HCT116 (cell line): ENCODE results near the gene SAMD4A. TPM values are rescaled to one million over a fixed set of nuclear protein-coding genes. Genes with fewer than 3 reads are reported as not detected.

ENCODE experiments used
- ATAC-seq: fragments of 200-7000 bp; cut with Tn5 transposase; 2 replicates; pipeline ENCODE4 v1.9.1; 2020; ENCODE audit warnings: mild to moderate bottlenecking, moderate library complexity
- BruUV-seq: library from RNA; stranded (reverse); fragments of 400-500 nt; replicated peaks from 2 replicates; lab custom pipeline; 2021; lab: Mats Ljungman, UMichigan
- CTCF ChIA-PET: fragments of 300-600 bp; sonication (Branson Sonifier 250); formaldehyde crosslinking; loops from one replicate; lab custom pipeline; 2021; ENCODE audit warnings: antibody characterized with exemption; lab: Charles Lee
- POLR2A ChIA-PET: fragments of 300-600, 350-600 bp; sonication (Branson Sonifier 250); formaldehyde crosslinking; loops from one replicate; lab custom pipeline; 2021; ENCODE audit warnings: antibody characterized with exemption; lab: Charles Lee
- RAD21 ChIA-PET, 2 experiments: fragments of 300-600 bp; sonication (Branson Sonifier 250); formaldehyde crosslinking; loops; one replicate each; lab custom pipeline; 2023; ENCODE audit warnings: low total read pairs in 2 of 2; ENCODE audit not compliant: uncharacterized antibody in 2 of 2, unreplicated experiment in 2 of 2, low non-redundant PET in 1 of 2; lab: Charles Lee
- DNase-seq: peaks from one replicate; pipeline ENCODE4 v3.0.0-alpha.2; 2010; ENCODE audit warnings: low read depth, low spot score
- H2AFZ ChIP-seq: fragments of 200-600 bp; shearing (Covaris generic), sonication (generic); 2 replicates; pipeline ENCODE4 v1.6.1; 2017; ENCODE audit warnings: low read depth, mixed run types, mixed read lengths, antibody characterized with exemption, low read length; ENCODE audit not compliant: poor library complexity, severe bottlenecking
- H3K27ac ChIP-seq: 2 replicates; pipeline ENCODE4 v1.5.1; 2012; ENCODE audit warnings: low read depth, low read length
- H3K27me3 ChIP-seq: fragments of 200-600 bp; sonication (generic); 2 replicates; pipeline ENCODE4 v1.6.1; 2016; ENCODE audit warnings: mixed run types, low read length, mixed read lengths; ENCODE audit not compliant: insufficient read depth
- H3K36me3 ChIP-seq, 2 experiments: fragments of 200-500 bp in 1 of 2; fragments of 200-600 bp in 1 of 2; sonication (Bioruptor generic) in 1 of 2; sonication (generic) in 1 of 2; 2 replicates each; pipeline versions ENCODE4 v1.5.1 to v1.6.1; 2014 to 2016; ENCODE audit warnings: low read length in 2 of 2, inconsistent platforms in 1 of 2, mixed read lengths in 1 of 2, mixed run types in 1 of 2; ENCODE audit not compliant: insufficient read depth in 2 of 2, control insufficient read depth in 1 of 2
- H3K4me1 ChIP-seq, 2 experiments: fragments of 200-600 bp in 1 of 2; sonication (generic) in 1 of 2; 2 replicates each; pipeline versions ENCODE4 v1.5.1 to v1.6.1; 2012 to 2017; ENCODE audit warnings: low read length in 2 of 2, inconsistent platforms in 1 of 2, mild to moderate bottlenecking in 1 of 2, mixed read lengths in 1 of 2, mixed run types in 1 of 2, moderate library complexity in 1 of 2; ENCODE audit not compliant: insufficient read depth in 2 of 2, control insufficient read depth in 1 of 2
- H3K4me2 ChIP-seq: fragments of 200-600 bp; sonication (generic); 2 replicates; pipeline ENCODE4 v1.6.1; 2017; ENCODE audit warnings: mixed run types, low read length, mixed read lengths
- H3K4me3 ChIP-seq, 2 experiments: fragments of 200-600 bp in 1 of 2; sonication (generic) in 1 of 2; replicated peaks in 1 of 2; 2 replicates each; pipeline ENCODE4 v1.5.1; 2011 to 2016; ENCODE audit warnings: low read length in 2 of 2, control low read depth in 1 of 2, low read depth in 1 of 2, mild to moderate bottlenecking in 1 of 2, mixed read lengths in 1 of 2, mixed run types in 1 of 2
- H3K79me2 ChIP-seq: fragments of 200-600 bp; sonication (generic); 2 replicates; pipeline ENCODE4 v1.6.1; 2017; ENCODE audit warnings: mild to moderate bottlenecking, mixed run types, low read length, moderate library complexity, mixed read lengths; ENCODE audit not compliant: insufficient read depth
- H3K9ac ChIP-seq: fragments of 200-600 bp; sonication (generic); 2 replicates; pipeline ENCODE4 v1.6.1; 2016; ENCODE audit warnings: low read length, mixed read lengths
- H3K9me2 ChIP-seq: fragments of 200-600 bp; sonication (generic), shearing (Covaris generic); 2 replicates; pipeline ENCODE4 v1.6.1; 2017; ENCODE audit warnings: mixed run types, mild to moderate bottlenecking, moderate library complexity; ENCODE audit not compliant: insufficient read depth
- H3K9me3 ChIP-seq, 2 experiments: fragments of 200-500 bp in 1 of 2; fragments of 200-600 bp in 1 of 2; sonication (Bioruptor generic) in 1 of 2; sonication (generic) in 1 of 2; 2 replicates each; pipeline ENCODE4 v1.6.1; 2014 to 2017; ENCODE audit warnings: low read length in 2 of 2, mixed read lengths in 2 of 2, inconsistent platforms in 1 of 2, low read depth in 1 of 2, mild to moderate bottlenecking in 1 of 2, mixed run types in 1 of 2, moderate library complexity in 1 of 2; ENCODE audit not compliant: control insufficient read depth in 1 of 2, insufficient read depth in 1 of 2
- H4K20me1 ChIP-seq: fragments of 200-600 bp; sonication (generic), shearing (Covaris generic); 2 replicates; pipeline ENCODE4 v1.6.1; 2017; ENCODE audit warnings: mixed run types, mild to moderate bottlenecking, moderate library complexity; ENCODE audit not compliant: insufficient read depth
- REST ChIP-seq: IDR thresholded peaks from 2 replicates; pipeline ENCODE4 v1.6.1; 2012; ENCODE audit warnings: low read depth
- ZNF274 ChIP-seq: fragments of 200-500 bp; sonication (Bioruptor generic); IDR thresholded peaks from 2 replicates; pipeline ENCODE4 v1.6.1; 2014; ENCODE audit warnings: mild to moderate bottlenecking, low read depth, low read length, inconsistent platforms
- intact Hi-C: fragments of 100-400 bp; cut with micrococcal nuclease; formaldehyde crosslinking; loops from 2 replicates; pipeline ENCODE4 v1.10.0; 2022
- total RNA-seq: library from RNA; stranded (reverse); gene quantifications from one replicate; pipeline ENCODE4 v1.2.1, GENCODE V29; 2021; ENCODE audit not compliant: unreplicated experiment
- TF ChIP-seq, protein P1 (sequence below), 3 experiments: fragments of 200-600 bp in 1 of 3; sonication (generic) in 1 of 3; IDR thresholded peaks in 2 of 3; conservative IDR thresholded peaks in 1 of 3; 2 replicates each; pipeline ENCODE4 v1.5.1; 2012 to 2017; ENCODE audit warnings: low read depth in 2 of 3, low read length in 2 of 3, antibody characterized with exemption in 1 of 3, borderline replicate concordance in 1 of 3, control low read depth in 1 of 3, mild to moderate bottlenecking in 1 of 3, mixed read lengths in 1 of 3, mixed run types in 1 of 3, moderate library complexity in 1 of 3; ENCODE audit not compliant: insufficient read depth in 1 of 3
- TF ChIP-seq, protein P2 (sequence below): IDR thresholded peaks from 2 replicates; pipeline ENCODE4 v1.6.1; 2012

Gene SAMD4A
- total RNA-seq, 1 experiment from 2014 or later: 9.0 TPM

- Histone ChIP-seq H3K36me3 (no peaks in the 10 kb centered on the region), H3K79me2 (no peaks in the 10 kb centered on the region), H2AFZ (no peak overlapping the region), H3K27me3 (no peaks in the 10 kb centered on the region), H3K27ac (no peak overlapping the region), H3K4me1 (peaks cover 0 to 5% of the 10 kb centered on the region in 2 experiments; a peak in 1 of 4 replicates), H4K20me1 (no peaks in the 10 kb centered on the region), H3K4me2 (no peak overlapping the region), H3K9ac (no peak overlapping the region), H3K9me2 (0 out of 2 replicates have a peak, but pooled peaks cover 4% of the 10 kb centered on the region), H3K4me3 (no peak overlapping the region), H3K9me3 (no peaks in the 10 kb centered on the region)
- RAD21 ChIA-PET: no interaction called here
- intact Hi-C loops: no loop called here
- TF ChIP-seq REST: no peak
- BruUV-seq: no TSS peak
- POLR2A ChIA-PET: no interaction called here
- CTCF ChIA-PET: no interaction called here
- DNase-seq (no peak), ATAC-seq (no peak)
These were observed 242.8 kb downstream of the SAMD4A start for GRCh38 chr14:54809767-54810166.

DNA sequence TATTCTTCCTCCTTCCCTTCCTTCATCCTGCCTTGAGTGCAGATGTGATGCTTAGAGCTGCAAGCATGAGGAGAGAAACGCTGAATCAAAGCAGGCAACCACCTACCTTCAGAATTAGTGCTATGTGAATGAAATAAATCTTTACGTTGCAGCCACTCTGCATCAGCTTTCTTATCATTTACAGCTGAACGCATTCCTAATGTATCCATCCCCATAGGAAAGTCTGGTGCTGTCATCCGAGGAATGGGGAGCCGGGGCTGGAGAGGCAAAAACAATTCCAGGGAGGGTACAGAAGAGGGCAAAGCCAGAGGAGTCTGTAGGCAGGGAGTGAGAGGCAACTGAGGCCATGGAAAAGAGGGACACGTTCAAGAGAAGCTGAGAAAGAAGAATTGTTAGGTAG, 245.7 kb downstream of the SAMD4A start:
- RAD21 ChIA-PET: no interaction called here
- Histone ChIP-seq H3K9ac (no peak overlapping the region), H4K20me1 (no peaks in the 10 kb centered on the region), H3K4me2 (no peak overlapping the region), H3K4me3 (no peak overlapping the region), H3K36me3 (no peaks in the 10 kb centered on the region), H3K27ac (no peak overlapping the region), H3K79me2 (no peaks in the 10 kb centered on the region), H3K27me3 (no peaks in the 10 kb centered on the region), H3K9me3 (no peaks in the 10 kb centered on the region), H3K9me2 (0 out of 2 replicates have a peak, but pooled peaks cover 4% of the 10 kb centered on the region)
- BruUV-seq: no TSS peak
- DNase-seq (no peak), ATAC-seq (no peak)
- CTCF ChIA-PET: interaction anchor here (1.7 kb wide), 1 partner anchor 9 kb away, joined by 5 read pairs; no protein-coding TSS in a partner anchor
- POLR2A ChIA-PET: no interaction called here
- TF ChIP-seq, protein P1, sequence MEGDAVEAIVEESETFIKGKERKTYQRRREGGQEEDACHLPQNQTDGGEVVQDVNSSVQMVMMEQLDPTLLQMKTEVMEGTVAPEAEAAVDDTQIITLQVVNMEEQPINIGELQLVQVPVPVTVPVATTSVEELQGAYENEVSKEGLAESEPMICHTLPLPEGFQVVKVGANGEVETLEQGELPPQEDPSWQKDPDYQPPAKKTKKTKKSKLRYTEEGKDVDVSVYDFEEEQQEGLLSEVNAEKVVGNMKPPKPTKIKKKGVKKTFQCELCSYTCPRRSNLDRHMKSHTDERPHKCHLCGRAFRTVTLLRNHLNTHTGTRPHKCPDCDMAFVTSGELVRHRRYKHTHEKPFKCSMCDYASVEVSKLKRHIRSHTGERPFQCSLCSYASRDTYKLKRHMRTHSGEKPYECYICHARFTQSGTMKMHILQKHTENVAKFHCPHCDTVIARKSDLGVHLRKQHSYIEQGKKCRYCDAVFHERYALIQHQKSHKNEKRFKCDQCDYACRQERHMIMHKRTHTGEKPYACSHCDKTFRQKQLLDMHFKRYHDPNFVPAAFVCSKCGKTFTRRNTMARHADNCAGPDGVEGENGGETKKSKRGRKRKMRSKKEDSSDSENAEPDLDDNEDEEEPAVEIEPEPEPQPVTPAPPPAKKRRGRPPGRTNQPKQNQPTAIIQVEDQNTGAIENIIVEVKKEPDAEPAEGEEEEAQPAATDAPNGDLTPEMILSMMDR (IDR thresholded peaks at IDR 0.05 in 2 of 3, conservative IDR thresholded peaks at IDR 0.05 in 1 of 3; ENCODE audit: borderline replicate concordance in 1 of 3, insufficient read depth in 1 of 3, low read depth in 2 of 3, low read length in 2 of 3): no peak
- TF ChIP-seq ZNF274: no peak
- TF ChIP-seq, protein P2, sequence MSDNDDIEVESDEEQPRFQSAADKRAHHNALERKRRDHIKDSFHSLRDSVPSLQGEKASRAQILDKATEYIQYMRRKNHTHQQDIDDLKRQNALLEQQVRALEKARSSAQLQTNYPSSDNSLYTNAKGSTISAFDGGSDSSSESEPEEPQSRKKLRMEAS: no peak
- TF ChIP-seq, all 23 proteins: peak for 0
- no peak overlapping the region for H2AFZ ChIP-seq
- intact Hi-C loops: no loop called here
- H3K4me1 ChIP-seq: no peaks in the 10 kb centered on the region
